Stimulated activated naive CD8-positive, alpha-beta T cell treated with anti-CD3 and anti-CD28 coated beads, Interleukin-15, Interleukin-2, amounts not matched to agents 100 ng/mL and 50 ng/mL, for 24 hours (primary cell): ENCODE measurements around the gene SEL1L.
"Not testable (repeated sequence)": the region's sequence is repeated elsewhere in the genome, so short reads cannot be mapped to it uniquely, and the experiment has no call there.

Experiments
- H3K27ac Mint-ChIP-seq: one replicate; pipeline ENCODE4 v1.8.0; 2021; ENCODE audit warnings: mild to moderate bottlenecking, mixed read lengths
- H3K27me3 Mint-ChIP-seq: one replicate; pipeline ENCODE4 v1.8.0; 2021; ENCODE audit warnings: mixed read lengths
- H3K36me3 Mint-ChIP-seq: one replicate; pipeline ENCODE4 v1.8.0; 2021; ENCODE audit warnings: low read depth, mixed read lengths
- H3K4me1 Mint-ChIP-seq: one replicate; pipeline ENCODE4 v1.8.0; 2021; ENCODE audit warnings: low read depth, mixed read lengths
- H3K4me3 Mint-ChIP-seq: one replicate; pipeline ENCODE4 v1.8.0; 2021; ENCODE audit warnings: mild to moderate bottlenecking, mixed read lengths
- H3K9me3 Mint-ChIP-seq: one replicate; pipeline ENCODE4 v1.8.0; 2021; ENCODE audit warnings: mixed read lengths

Gene SEL1L

GRCh38 chr14:81434230-81434629, 99.4 kb downstream of the SEL1L start:
- peaks cover 13% of the 10 kb centered on the region for H3K4me1 Mint-ChIP-seq
- H3K27ac Mint-ChIP-seq = no peak overlapping the region
- H3K4me3 Mint-ChIP-seq = no peak overlapping the region
- H3K9me3 Mint-ChIP-seq = no peaks in the 10 kb centered on the region
- H3K27me3 Mint-ChIP-seq = peaks cover 66% of the 10 kb centered on the region
- H3K36me3 Mint-ChIP-seq = no peaks in the 10 kb centered on the region

GRCh38 chr14:81433378-81433777, 100.3 kb downstream of the SEL1L start:
- Mint-ChIP-seq H3K9me3 (no peaks in the 10 kb centered on the region), H3K4me1 (peaks cover 13% of the 10 kb centered on the region), H3K27me3 (peaks cover 58% of the 10 kb centered on the region), H3K4me3 (no peak overlapping the region), H3K27ac (no peak overlapping the region), H3K36me3 (no peaks in the 10 kb centered on the region)

- H3K27ac Mint-ChIP-seq = no peak overlapping the region
- H3K4me1 Mint-ChIP-seq = peaks cover 11% of the 10 kb centered on the region
- no peak overlapping the region for H3K4me3 Mint-ChIP-seq
- H3K9me3 Mint-ChIP-seq = no peaks in the 10 kb centered on the region
- peaks cover 56% of the 10 kb centered on the region for H3K27me3 Mint-ChIP-seq
- no peaks in the 10 kb centered on the region for H3K36me3 Mint-ChIP-seq
Observed at GRCh38 chr14:81432219-81432661, 101.4 kb downstream of the SEL1L start.

GRCh38 chr14:81430235-81430634, 103.4 kb downstream of the SEL1L start:
- Mint-ChIP-seq H3K4me3 (no peak overlapping the region), H3K9me3 (no peaks in the 10 kb centered on the region), H3K4me1 (peaks cover 1% of the 10 kb centered on the region), H3K36me3 (no peaks in the 10 kb centered on the region), H3K27me3 (peaks cover 54% of the 10 kb centered on the region), H3K27ac (no peak overlapping the region)

GRCh38 chr14:81429749-81430148, 103.9 kb downstream of the SEL1L start:
- not testable (repeated sequence) for H3K9me3 Mint-ChIP-seq, H3K4me1 Mint-ChIP-seq, H3K27ac Mint-ChIP-seq, H3K36me3 Mint-ChIP-seq, H3K4me3 Mint-ChIP-seq
- H3K27me3 Mint-ChIP-seq = peaks cover 50% of the 10 kb centered on the region

- H3K27me3 Mint-ChIP-seq = peaks cover 42% of the 10 kb centered on the region
- H3K27ac Mint-ChIP-seq = no peak overlapping the region
Observed at GRCh38 chr14:81429028-81429427, 104.6 kb downstream of the SEL1L start.

GRCh38 chr14:81427348-81428058, 106.2 kb downstream of the SEL1L start:
- H3K27ac Mint-ChIP-seq = peak overlapping the region; percentile 41
- no peaks in the 10 kb centered on the region for H3K4me1 Mint-ChIP-seq
- no peak overlapping the region for H3K4me3 Mint-ChIP-seq
- H3K36me3 Mint-ChIP-seq = no peaks in the 10 kb centered on the region
- H3K9me3 Mint-ChIP-seq = no peaks in the 10 kb centered on the region
- H3K27me3 Mint-ChIP-seq = peaks cover 27% of the 10 kb centered on the region

More at GRCh38 chr14:81429028-81429427, 104.6 kb downstream of the SEL1L start:
- no peaks in the 10 kb centered on the region for H3K9me3 Mint-ChIP-seq
- H3K36me3 Mint-ChIP-seq = no peaks in the 10 kb centered on the region
- H3K4me1 Mint-ChIP-seq = no peaks in the 10 kb centered on the region
- no peak overlapping the region for H3K4me3 Mint-ChIP-seq

GRCh38 chr14:81423504-81423903, 110.1 kb downstream of the SEL1L start:
- Mint-ChIP-seq H3K27me3 (peaks cover 17% of the 10 kb centered on the region), H3K27ac (no peak overlapping the region), H3K4me3 (no peak overlapping the region), H3K9me3 (no peaks in the 10 kb centered on the region), H3K36me3 (no peaks in the 10 kb centered on the region), H3K4me1 (no peaks in the 10 kb centered on the region)
